ENCODE results near the gene TULP4. TPM values are rescaled to one million over a fixed set of nuclear protein-coding genes. Genes with fewer than 3 reads are reported as not detected.
"Not testable (repeated sequence)": the region's sequence is repeated elsewhere in the genome, so short reads cannot be mapped to it uniquely, and the experiment has no call there.

The TULP4 gene
- total RNA-seq, 2 experiments from 2014 or later, result 48.7 to 58.1 TPM

DNA sequence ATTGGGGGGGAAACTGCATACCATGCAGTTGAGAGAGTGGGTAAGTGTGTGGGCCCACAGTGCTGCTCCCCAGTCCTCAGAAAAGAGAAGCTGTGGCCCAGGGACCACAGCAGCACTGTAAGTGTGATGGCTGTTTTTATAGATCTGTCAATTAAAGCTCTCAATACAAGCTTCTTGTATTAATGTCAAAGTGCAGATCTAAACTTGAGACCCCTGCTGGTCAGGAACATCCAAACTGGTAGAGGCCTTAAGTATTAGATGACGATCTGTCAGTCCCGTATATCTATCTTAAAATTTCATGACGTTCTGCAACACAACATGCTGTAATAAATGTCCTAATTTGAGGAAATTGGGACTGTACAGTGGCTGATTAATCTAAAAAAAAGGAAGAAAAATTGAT lies 74.8 kb downstream of the TULP4 start:
- Mint-ChIP-seq H3K27me3 (no peaks in the 10 kb centered on the region), H3K4me1 (no peaks in the 10 kb centered on the region), H3K27ac (no peak overlapping the region), H3K9me3 (peaks cover 2% of the 10 kb centered on the region), H3K36me3 (peaks cover 3% of the 10 kb centered on the region), H3K4me3 (no peak overlapping the region)
- DNase-seq, result no peak
- ATAC-seq (ENCODE audit: low read depth), result no peak
- POLR2A ChIA-PET, result no interaction called here

DNA sequence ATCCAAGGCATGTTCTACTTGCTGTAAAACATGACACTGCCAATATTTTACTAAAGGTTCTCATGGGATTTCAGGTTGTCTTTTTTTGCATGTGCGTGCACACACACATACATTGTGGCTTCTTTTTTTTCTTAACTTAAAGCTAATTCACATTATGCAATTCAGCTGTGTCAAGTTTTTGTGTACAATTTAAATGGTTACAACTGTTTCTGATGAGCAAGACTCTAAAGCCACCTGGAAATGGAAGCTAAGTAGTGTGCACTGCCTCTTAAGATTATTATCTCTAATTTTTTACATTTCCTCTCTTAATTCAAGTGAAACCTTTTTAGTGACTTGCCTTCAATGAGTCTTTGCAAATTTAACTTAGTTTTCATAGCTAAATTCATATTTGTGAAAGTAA lies 75.3 kb downstream of the TULP4 start:
- no peak for ATAC-seq (ENCODE audit: low read depth)
- no peaks in the 10 kb centered on the region for H3K4me1 Mint-ChIP-seq

DNA sequence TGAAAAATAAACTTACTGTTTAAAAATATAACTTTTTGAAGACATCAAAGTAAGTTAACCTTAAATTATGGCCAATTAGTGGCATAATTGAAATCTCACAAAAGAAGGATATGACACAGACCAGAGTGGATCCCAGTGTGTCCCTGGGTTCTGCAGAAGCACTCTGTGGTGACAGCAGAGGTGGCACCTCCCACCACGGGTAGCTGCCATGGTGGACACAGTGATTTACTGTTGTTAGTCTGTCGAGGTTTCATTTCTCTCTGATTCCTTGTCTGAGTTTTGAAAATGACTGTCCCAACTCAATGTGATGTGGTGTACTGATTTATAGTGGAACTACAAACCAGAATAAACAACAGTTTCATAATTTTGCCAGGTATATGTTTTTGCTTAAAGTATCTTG lies 76.5 kb downstream of the TULP4 start:
- Mint-ChIP-seq H3K4me3 (no peak overlapping the region), H3K27me3 (no peaks in the 10 kb centered on the region), H3K4me1 (no peaks in the 10 kb centered on the region), H3K9me3 (peaks cover 5% of the 10 kb centered on the region), H3K27ac (no peak overlapping the region), H3K36me3 (peaks cover 11% of the 10 kb centered on the region)
- DNase-seq, result no peak
- ATAC-seq (ENCODE audit: low read depth), result no peak
- POLR2A ChIA-PET, result no interaction called here

More for the DNA sequence above, 75.3 kb downstream of the TULP4 start:
- Mint-ChIP-seq H3K9me3 (peaks cover 4% of the 10 kb centered on the region), H3K27me3 (no peaks in the 10 kb centered on the region), H3K27ac (no peak overlapping the region), H3K36me3 (peaks cover 7% of the 10 kb centered on the region), H3K4me3 (no peak overlapping the region)
- DNase-seq, result no peak
- POLR2A ChIA-PET, result no interaction called here

DNA sequence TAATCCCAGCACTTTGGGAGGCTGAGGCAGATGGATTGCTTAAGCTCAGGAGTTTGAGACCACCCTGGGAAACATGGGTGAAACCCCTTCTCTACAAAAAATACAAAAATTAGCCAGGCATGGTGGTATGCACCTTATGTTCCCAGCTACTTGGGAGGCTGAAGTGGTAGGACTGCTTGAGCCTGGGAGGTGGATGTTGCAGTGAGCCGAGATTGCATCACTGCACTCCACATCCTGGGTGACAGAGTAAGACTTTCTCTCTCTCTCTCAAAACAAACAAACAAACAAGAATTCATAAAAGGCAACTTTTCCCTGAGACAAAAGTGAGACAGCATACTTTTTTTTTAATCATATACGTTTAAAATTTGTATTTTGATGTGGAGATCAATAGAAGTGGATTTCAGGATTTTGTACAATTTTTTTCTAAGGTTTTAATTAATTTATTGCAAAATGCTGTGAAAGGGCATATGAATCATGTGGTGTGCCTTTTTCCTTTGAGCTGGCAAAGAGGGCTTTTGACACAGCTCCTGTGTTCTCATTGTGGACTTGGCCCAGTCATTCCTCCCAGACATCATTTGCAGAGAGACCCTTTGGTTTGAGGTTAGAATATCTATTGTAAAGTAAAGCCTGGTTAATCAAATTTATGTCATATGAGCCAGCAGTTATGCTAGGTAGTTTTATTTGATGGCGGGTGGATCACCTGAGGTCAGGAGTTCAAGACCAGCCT lies 77.1 kb downstream of the TULP4 start:
- POLR2A ChIA-PET, result no interaction called here
- ATAC-seq (ENCODE audit: low read depth), result no peak

DNA sequence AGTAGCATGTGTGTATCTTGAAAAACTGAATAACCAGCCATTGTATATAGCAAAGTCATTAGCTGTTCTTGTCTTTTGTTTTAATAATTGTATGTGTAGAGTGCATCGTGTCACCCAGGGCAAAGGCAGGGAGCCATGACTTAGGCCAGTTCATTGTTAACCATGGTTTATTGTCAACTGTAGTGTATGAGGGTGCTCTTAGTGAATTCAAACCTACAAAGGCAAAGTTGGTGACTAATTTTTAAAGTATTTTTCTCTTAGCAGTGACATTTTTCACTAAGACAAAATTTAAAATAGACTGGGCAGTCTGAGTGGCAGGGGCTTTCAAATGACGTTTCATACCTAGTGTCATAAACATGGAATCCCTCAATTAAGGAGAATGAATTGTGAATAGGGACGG lies 79.0 kb downstream of the TULP4 start:
- POLR2A ChIA-PET, result no interaction called here
- no peaks in the 10 kb centered on the region for H3K4me1 Mint-ChIP-seq
- no peak for ATAC-seq (ENCODE audit: low read depth)

More for the DNA sequence above, 77.1 kb downstream of the TULP4 start:
- Mint-ChIP-seq H3K27me3 (no peaks in the 10 kb centered on the region), H3K4me3 (no peak overlapping the region), H3K36me3 (peaks cover 17% of the 10 kb centered on the region), H3K27ac (no peak overlapping the region), H3K4me1 (no peaks in the 10 kb centered on the region), H3K9me3 (peaks cover 10% of the 10 kb centered on the region)
- no peak for DNase-seq

DNA sequence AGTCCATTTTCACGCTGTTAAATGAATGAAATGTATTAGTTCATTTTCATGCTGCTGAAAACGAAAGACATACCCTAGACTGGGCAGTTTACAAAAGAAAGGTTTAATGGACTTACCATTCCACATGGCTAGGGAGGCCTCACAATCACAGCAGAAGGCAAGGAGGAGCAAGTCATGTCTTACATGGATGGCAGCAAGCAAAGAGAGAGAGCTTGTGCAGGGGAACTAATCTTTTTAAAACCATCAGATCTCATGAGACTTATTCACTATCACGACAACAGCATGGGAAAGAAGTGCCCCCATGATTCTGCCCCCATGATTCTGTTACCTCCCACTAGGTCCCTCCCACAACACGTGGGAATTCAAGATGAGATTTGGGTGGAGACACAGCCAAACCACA lies 79.7 kb downstream of the TULP4 start:
- H3K4me1 Mint-ChIP-seq, H3K27me3 Mint-ChIP-seq, POLR2A ChIA-PET: not testable (repeated sequence)

More for the DNA sequence above, 79.0 kb downstream of the TULP4 start:
- no peak overlapping the region for H3K27ac Mint-ChIP-seq
- peaks cover 17% of the 10 kb centered on the region for H3K36me3 Mint-ChIP-seq
- no peaks in the 10 kb centered on the region for H3K27me3 Mint-ChIP-seq
- H3K9me3 Mint-ChIP-seq, result peaks cover 10% of the 10 kb centered on the region
- no peak overlapping the region for H3K4me3 Mint-ChIP-seq
- no peak for DNase-seq

DNA sequence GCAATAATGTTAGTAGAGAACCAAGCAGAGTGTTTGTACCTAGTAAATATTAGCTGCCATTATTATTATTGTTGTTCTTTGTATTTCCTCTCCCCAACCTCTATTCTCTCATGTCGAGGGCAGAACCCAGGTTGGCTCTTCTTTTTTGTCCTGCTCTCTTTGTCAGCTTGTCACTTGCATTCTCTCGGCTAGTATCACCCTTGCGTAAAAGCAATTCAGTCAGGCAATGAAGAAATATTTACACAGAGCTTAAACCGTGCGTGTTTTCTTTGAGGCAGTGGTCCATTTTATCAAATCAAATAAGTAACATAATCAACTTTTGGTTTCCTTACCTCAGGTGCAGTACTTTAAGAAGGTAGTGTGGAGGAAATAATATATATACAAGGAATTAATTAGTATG lies 83.9 kb downstream of the TULP4 start:
- Mint-ChIP-seq H3K27me3 (no peaks in the 10 kb centered on the region), H3K4me3 (no peak overlapping the region), H3K36me3 (peaks cover 17% of the 10 kb centered on the region), H3K4me1 (no peaks in the 10 kb centered on the region), H3K9me3 (peaks cover 10% of the 10 kb centered on the region), H3K27ac (no peak overlapping the region)
- DNase-seq (no peak), ATAC-seq (ENCODE audit: low read depth) (no peak)
- POLR2A ChIA-PET, result no interaction called here

More for the DNA sequence above, 79.7 kb downstream of the TULP4 start:
- H3K4me3 Mint-ChIP-seq; ATAC-seq (ENCODE audit: low read depth); H3K27ac Mint-ChIP-seq; DNase-seq; H3K9me3 Mint-ChIP-seq: not testable (repeated sequence)
- peaks cover 17% of the 10 kb centered on the region for H3K36me3 Mint-ChIP-seq

DNA sequence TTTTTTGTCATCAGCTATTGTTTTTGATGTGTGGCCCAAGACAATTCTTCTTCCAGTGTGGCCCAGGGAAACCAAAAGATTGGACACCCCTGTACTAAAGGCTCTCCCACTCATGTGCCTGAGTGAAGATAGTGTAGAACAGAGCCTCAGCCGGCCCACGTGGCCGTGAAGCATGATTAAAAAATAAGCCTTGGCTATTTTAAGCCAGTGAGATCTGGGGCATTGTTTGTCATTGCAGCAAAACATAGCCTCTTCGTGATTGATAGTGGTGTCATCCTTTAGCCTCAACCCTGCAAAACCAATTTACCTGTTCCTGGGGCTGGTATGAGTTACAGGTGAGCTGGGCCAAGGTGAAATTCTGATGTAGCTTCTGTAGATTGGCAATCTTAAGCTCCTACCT lies 85.3 kb downstream of the TULP4 start:
- Mint-ChIP-seq H3K9me3 (peaks cover 6% of the 10 kb centered on the region), H3K27ac (no peak overlapping the region)

DNA sequence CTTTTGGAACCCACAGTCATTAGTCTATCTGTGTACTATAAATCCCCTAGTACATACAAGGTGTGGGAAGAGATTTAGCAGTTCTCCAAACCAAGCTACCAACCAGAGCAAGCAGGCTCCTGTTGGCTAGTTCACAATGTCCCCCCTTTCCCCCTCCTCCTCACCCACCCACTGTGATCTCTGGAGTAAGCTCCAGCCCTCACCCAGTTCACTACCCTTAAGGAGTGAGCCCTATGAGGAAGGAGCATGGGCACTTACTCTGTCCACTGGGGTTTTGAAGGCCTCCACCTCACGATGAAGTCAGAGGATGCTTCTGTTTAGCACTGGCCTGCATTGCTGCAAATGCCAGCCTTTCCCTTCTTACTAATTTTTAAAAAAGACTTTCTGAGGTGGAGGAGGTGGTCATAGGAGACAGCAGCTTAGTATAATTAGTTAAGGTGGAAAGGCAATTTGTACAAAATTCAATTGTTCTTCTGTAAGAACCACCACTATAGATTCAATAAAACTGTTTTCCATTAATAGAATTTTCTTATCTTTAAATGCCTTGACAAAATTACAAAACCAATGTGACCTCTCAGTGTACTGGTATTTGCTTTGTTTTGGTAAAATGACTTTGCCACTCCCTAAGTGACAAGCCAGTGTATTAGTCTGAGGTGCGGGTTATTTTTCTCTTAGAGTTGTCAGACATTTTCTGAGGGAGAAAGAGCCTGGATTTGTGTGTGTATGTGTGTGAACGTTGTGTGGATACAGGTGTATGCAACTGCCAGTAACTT lies 86.2 kb downstream of the TULP4 start:
- no peak for ATAC-seq (ENCODE audit: low read depth)
- POLR2A ChIA-PET, result interaction anchor here (0.6 kb wide), 1 partner anchor 57 kb away, joined by 3 read pairs; no protein-coding TSS in a partner anchor
- Mint-ChIP-seq H3K36me3 (peaks cover 7% of the 10 kb centered on the region), H3K4me1 (peaks cover 2% of the 10 kb centered on the region), H3K4me3 (no peak overlapping the region), H3K27me3 (no peaks in the 10 kb centered on the region), H3K27ac (no peak overlapping the region), H3K9me3 (peaks cover 6% of the 10 kb centered on the region)
- DNase-seq, result no peak

More for the DNA sequence above, 85.3 kb downstream of the TULP4 start:
- no peak overlapping the region for H3K4me3 Mint-ChIP-seq
- H3K36me3 Mint-ChIP-seq, result peaks cover 10% of the 10 kb centered on the region
- POLR2A ChIA-PET, result no interaction called here
- DNase-seq (no peak), ATAC-seq (ENCODE audit: low read depth) (no peak)
- H3K27me3 Mint-ChIP-seq, result no peaks in the 10 kb centered on the region
- H3K4me1 Mint-ChIP-seq, result peaks cover 2% of the 10 kb centered on the region

DNA sequence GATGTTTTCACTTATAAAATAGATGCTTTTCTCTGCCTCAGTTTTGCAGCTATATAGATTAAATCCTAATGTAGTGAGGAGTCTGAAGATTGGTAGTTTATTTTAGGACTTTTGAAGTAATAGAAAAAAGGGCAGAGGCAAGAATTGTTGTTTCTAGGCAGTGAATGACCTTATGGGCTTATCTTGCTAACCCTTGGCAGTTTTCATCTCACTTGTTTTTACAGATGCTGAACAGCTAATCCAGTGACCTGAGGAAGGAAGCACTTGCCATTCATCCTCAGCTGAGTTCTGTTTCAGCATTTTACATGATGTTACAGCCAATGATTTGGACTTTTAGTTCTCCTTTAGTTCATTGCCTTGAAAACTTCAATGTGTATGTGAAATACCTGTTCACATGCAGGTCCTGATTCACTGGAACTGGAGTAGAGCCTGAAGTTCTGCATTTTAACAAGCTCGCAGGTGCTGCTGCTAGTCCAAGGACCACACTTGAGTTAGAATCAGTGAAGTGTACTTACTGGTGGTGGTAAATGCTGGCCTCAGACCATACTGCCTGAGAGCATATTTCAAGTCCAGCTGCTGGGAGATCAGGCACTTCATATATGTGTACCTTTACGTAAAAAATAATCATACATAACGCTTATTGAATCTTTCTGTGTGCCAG lies 86.9 kb downstream of the TULP4 start:
- POLR2A ChIA-PET, result interaction anchor here (0.6 kb wide), 1 partner anchor 56 kb away, joined by 3 read pairs; no protein-coding TSS in a partner anchor
- peaks cover under 1% of the 10 kb centered on the region for H3K9me3 Mint-ChIP-seq
- ATAC-seq (ENCODE audit: low read depth) (no peak), DNase-seq (no peak)
- no peak overlapping the region for H3K4me3 Mint-ChIP-seq
- H3K4me1 Mint-ChIP-seq, result peaks cover 2% of the 10 kb centered on the region
- H3K27me3 Mint-ChIP-seq, result no peaks in the 10 kb centered on the region
- no peak overlapping the region for H3K27ac Mint-ChIP-seq
- H3K36me3 Mint-ChIP-seq, result peaks cover 2% of the 10 kb centered on the region

DNA sequence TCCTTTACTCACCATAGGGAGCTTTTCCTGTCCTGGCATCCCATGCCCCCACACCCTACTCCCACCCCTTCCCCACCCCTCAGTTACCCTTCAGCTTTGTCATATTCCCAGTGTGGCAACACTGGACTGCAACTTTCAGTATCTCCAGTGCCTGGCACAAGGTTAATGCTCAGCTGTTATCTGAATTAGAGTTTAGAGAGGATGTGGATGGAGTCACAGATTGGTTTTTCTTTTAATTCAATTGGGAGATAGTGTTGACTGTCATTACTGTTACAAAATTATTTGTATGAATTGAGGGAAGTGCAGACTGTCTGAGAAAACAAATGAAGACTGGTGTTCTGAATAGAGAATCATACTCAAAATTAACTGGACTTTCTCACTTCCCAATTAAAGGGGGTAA lies 89.9 kb downstream of the TULP4 start:
- ATAC-seq (ENCODE audit: low read depth), result no peak
- POLR2A ChIA-PET, result interaction anchor here (0.6 to 0.7 kb wide), 2 partner anchors 468 to 946 kb away, joined by 3 read pairs; no protein-coding TSS in a partner anchor
- H3K27me3 Mint-ChIP-seq, result no peaks in the 10 kb centered on the region
- no peak overlapping the region for H3K4me3 Mint-ChIP-seq
- H3K4me1 Mint-ChIP-seq, result peaks cover 2% of the 10 kb centered on the region
- no peaks in the 10 kb centered on the region for H3K36me3 Mint-ChIP-seq
- H3K27ac Mint-ChIP-seq, result no peak overlapping the region
- H3K9me3 Mint-ChIP-seq, result no peaks in the 10 kb centered on the region
- no peak for DNase-seq

DNA sequence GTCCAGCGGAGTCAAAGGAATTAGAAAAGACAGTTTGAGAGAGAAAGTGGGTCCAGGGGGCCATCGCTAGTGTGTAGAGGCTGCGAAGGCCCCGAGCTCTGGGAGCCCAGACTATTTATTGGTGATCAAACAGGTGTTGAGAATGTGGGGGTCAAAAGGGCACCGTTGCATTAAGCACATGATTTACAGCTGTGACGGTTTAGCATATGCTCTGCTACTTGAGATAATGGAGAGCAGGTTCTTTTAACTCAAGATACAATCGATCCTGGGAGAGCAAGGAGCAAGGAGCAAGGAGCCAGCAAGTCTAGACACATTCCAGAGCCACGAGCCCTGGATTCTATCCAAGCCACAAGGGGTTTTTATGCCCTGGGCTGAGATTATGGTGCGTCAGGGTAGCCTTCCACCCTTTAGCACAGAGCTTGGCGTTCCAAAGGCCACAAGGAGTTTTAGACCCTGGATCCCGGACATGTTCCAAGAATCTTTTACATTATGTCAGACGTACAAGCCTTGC lies 93.1 kb downstream of the TULP4 start:
- ATAC-seq (ENCODE audit: low read depth); H3K4me3 Mint-ChIP-seq; H3K36me3 Mint-ChIP-seq; H3K4me1 Mint-ChIP-seq; H3K27ac Mint-ChIP-seq; H3K27me3 Mint-ChIP-seq; POLR2A ChIA-PET; DNase-seq; H3K9me3 Mint-ChIP-seq: not testable (repeated sequence)

DNA sequence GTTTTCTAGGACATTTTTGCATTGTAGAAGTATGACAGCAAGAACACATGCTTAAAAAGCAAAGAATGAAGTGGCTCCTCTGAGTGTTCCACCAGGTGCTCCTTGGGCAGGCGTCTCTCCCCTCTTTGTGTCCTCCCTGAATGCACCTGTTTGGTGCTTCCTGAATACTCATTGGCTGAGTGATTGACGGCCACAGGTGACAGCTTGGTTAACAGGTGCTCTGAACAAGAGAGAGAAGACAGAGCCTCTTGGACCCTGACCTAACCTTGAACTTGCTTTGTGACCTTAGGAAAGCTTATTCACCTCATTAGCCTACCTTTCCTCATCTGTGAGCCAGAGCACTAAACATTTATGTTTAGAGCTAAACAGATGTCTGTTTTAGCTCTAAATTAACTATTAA lies 93.7 kb downstream of the TULP4 start:
- no peak overlapping the region for H3K4me3 Mint-ChIP-seq
- H3K27ac Mint-ChIP-seq, result no peak overlapping the region
- ATAC-seq (ENCODE audit: low read depth), result no peak
- peaks cover 2% of the 10 kb centered on the region for H3K4me1 Mint-ChIP-seq
- no peaks in the 10 kb centered on the region for H3K36me3 Mint-ChIP-seq
- H3K9me3 Mint-ChIP-seq, result no peaks in the 10 kb centered on the region
- no peak for DNase-seq
- POLR2A ChIA-PET, result no interaction called here
- no peaks in the 10 kb centered on the region for H3K27me3 Mint-ChIP-seq

All from activated naive CD8-positive, alpha-beta T cell treated with anti-CD3 and anti-CD28 coated beads, Interleukin-2, amount 10 ng/mL, durations not matched to agents 7 days and 5 days (primary cell).